Lung (tissue), 12 donors: ENCODE data around the gene AGR2. TPM values are rescaled to one million over a fixed set of nuclear protein-coding genes. Genes with fewer than 3 reads are reported as not detected.

ENCODE experiments used
- ATAC-seq: fragments of 200-7000 bp; cut with Tn5 transposase; one replicate; pipeline ENCODE4 v1.9.1; 2020; ENCODE audit warnings: moderate number of reproducible peaks; ENCODE audit not compliant: insufficient read depth, low FRiP score
- DNase-seq, 3 donors: peaks; one replicate each; pipeline ENCODE4 v3.0.0-alpha.2; 2013 to 2017
- H3K27ac ChIP-seq, 2 donors: one replicate each; pipeline ENCODE4 v1.5.1; 2013; ENCODE audit warnings: mild to moderate bottlenecking in 2 of 2, moderate library complexity in 2 of 2, control low read depth in 1 of 2, inconsistent platforms in 1 of 2, low read depth in 1 of 2, low read length in 1 of 2
- H3K27me3 ChIP-seq, 3 donors: one replicate each; pipeline ENCODE4 v1.5.1; 2013; ENCODE audit warnings: low read length in 2 of 3; ENCODE audit not compliant: control insufficient read depth in 3 of 3, insufficient read depth in 3 of 3
- H3K36me3 ChIP-seq, 4 donors: one replicate each; pipeline ENCODE4 v1.5.1; 2013; ENCODE audit warnings: low read length in 4 of 4, mild to moderate bottlenecking in 1 of 4, moderate library complexity in 1 of 4; ENCODE audit not compliant: control insufficient read depth in 4 of 4, insufficient read depth in 4 of 4
- H3K4me1 ChIP-seq, 5 donors: one replicate each; pipeline ENCODE4 v1.5.1; 2013; ENCODE audit warnings: low read length in 5 of 5, mild to moderate bottlenecking in 2 of 5, moderate library complexity in 1 of 5; ENCODE audit not compliant: control insufficient read depth in 5 of 5, insufficient read depth in 5 of 5
- H3K4me3 ChIP-seq: one replicate; pipeline ENCODE4 v1.5.1; 2013; ENCODE audit warnings: mild to moderate bottlenecking, control low read depth, moderate library complexity
- H3K9ac ChIP-seq, 2 donors: one replicate each; pipeline ENCODE4 v1.5.1; 2013; ENCODE audit warnings: low read length in 2 of 2, control low read depth in 1 of 2; ENCODE audit not compliant: insufficient read depth in 1 of 2
- H3K9me3 ChIP-seq, 4 donors: one replicate each; pipeline ENCODE4 v1.5.1; 2013; ENCODE audit warnings: low read length in 3 of 4, mild to moderate bottlenecking in 1 of 4, moderate library complexity in 1 of 4; ENCODE audit not compliant: control insufficient read depth in 4 of 4, insufficient read depth in 3 of 4
- CTCF ChIP-seq: IDR thresholded peaks from 2 replicates; pipeline ENCODE4 v1.5.1; 2012; ENCODE audit warnings: mild to moderate bottlenecking; ENCODE audit errors: control extremely low read depth, extremely low read depth
- WGBS, 2 donors: extraction: QIAGEN DNeasy Blood & Tissue Kit; methylation state at CpG; one replicate each; pipeline ENCODE4 v1.1.7; 2013; 5-methylcytosine and 5-hydroxymethylcytosine counted together
- polyA plus RNA-seq, 2 donors: library from polyadenylated mRNA; stranded (reverse); fragments of 200-250 nt; gene quantifications; one replicate each; pipeline ENCODE4 v1.2.1, GENCODE V29; 2013
- total RNA-seq, 2 donors: library from RNA; depleted of rRNA in 1 of 2; stranded (reverse); fragments of >200 nt in 1 of 2; gene quantifications; one replicate each; pipeline ENCODE4 v1.2.1, GENCODE V29; 2014 to 2021
- donor health status: control.
- donor health status: control.
- donor health status: Bipolar disorder and iron deficiency.
- donor health status: healthy.
- donor health status: DM: yes; HTN: yes; CAD: no.

The AGR2 gene
- total and polyA plus RNA-seq, 4 donors, result 137 to 420 (median 290) TPM

- WGBS, 2 donors, result 52 to 67% methylated on average over 2 of the region's 2 CpGs
- Histone ChIP-seq H3K36me3 (no peaks in the 10 kb centered on the region), H3K9me3 (no peaks in the 10 kb centered on the region), H3K27me3 (no peaks in the 10 kb centered on the region), H3K4me1 (no peaks in the 10 kb centered on the region), H3K9ac (no peak overlapping the region), H3K4me3 (no peak overlapping the region), H3K27ac (no peak overlapping the region)
- ATAC-seq, result no peak
- peak in 1 of 3 donors; percentile 13 for DNase-seq
- TF ChIP-seq CTCF, result no peak
Observed at GRCh38 chr7:16846601-16847165, 41.9 kb upstream of the AGR2 start.

GRCh38 chr7:16845746-16846145 is 40.9 kb upstream of the AGR2 start:
- Histone ChIP-seq H3K27me3 (no peaks in the 10 kb centered on the region), H3K4me1 (no peaks in the 10 kb centered on the region), H3K36me3 (no peaks in the 10 kb centered on the region), H3K27ac (no peak overlapping the region), H3K4me3 (no peak overlapping the region), H3K9ac (no peak overlapping the region), H3K9me3 (no peaks in the 10 kb centered on the region)
- TF ChIP-seq CTCF, result no peak
- ATAC-seq, result no peak
- DNase-seq, result no peak

GRCh38 chr7:16841681-16842080 is 36.9 kb upstream of the AGR2 start:
- H3K9me3 ChIP-seq, result no peaks in the 10 kb centered on the region
- DNase-seq (no peak), ATAC-seq (no peak)
- no peaks in the 10 kb centered on the region for H3K36me3 ChIP-seq
- TF ChIP-seq CTCF, result no peak
- no peak overlapping the region for H3K4me3 ChIP-seq
- WGBS, 2 donors, result 93 to 96% methylated on average over 4 of the region's 4 CpGs
- H3K27ac ChIP-seq, result no peak overlapping the region
- no peaks in the 10 kb centered on the region for H3K4me1 ChIP-seq
- H3K27me3 ChIP-seq, result no peaks in the 10 kb centered on the region
- H3K9ac ChIP-seq, result no peak overlapping the region

- ATAC-seq (no peak), DNase-seq (no peak)
- 97% methylated on average over 6 of the region's 6 CpGs for whole genome bisulfite sequencing, 2 donors
- Histone ChIP-seq H3K4me3 (no peak overlapping the region), H3K27me3 (no peaks in the 10 kb centered on the region), H3K9ac (no peak overlapping the region), H3K4me1 (no peaks in the 10 kb centered on the region), H3K9me3 (peaks cover 0 to 2% (median 0%) of the 10 kb centered on the region in 4 donors), H3K27ac (no peak overlapping the region), H3K36me3 (no peaks in the 10 kb centered on the region)
- no peak for TF ChIP-seq CTCF
Observed at GRCh38 chr7:16840094-16840493, 35.3 kb upstream of the AGR2 start.
